HG02884 (cell line): Measurements from ENCODE around the gene CEBPA.
"Not testable (repeated sequence)": the region's sequence is repeated elsewhere in the genome, so short reads cannot be mapped to it uniquely, and the experiment has no call there.

Experiments used
- ATAC-seq: cut with Tn5 transposase; IDR thresholded peaks from one replicate; pipeline ENCODE4 v1.9.1; 2021; ENCODE audit warnings: mild to moderate bottlenecking, moderate library complexity; ENCODE audit not compliant: unreplicated experiment

Gene CEBPA

GRCh38 chr19:33325920-33326319 is 23.6 kb upstream of the CEBPA start:
- no peak for ATAC-seq

DNA sequence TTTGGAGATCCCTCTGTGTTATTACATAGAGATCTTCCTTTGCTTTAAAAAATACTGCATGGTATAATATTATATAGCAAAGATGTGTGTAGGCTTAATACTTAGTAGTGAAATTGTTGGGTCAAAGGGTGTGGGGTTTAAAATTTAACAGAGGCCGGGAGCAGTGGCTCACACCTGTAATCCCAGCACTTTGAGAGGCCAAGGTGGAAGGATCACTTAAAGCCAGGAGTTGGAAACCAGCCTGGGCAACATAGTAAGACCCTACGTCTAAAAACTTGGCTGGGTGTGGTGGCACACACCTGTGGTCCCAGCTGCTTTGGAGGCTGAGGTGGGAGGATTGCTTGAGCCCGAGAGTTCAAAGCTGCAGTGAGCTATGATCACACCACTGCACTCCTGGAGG is 22.3 kb upstream of the CEBPA start:
- ATAC-seq: no peak

GRCh38 chr19:33323093-33323820 is 20.9 kb upstream of the CEBPA start:
- ATAC-seq: no peak

- no peak for ATAC-seq
These were observed 18.3 kb upstream of the CEBPA start for GRCh38 chr19:33320636-33321035.

GRCh38 chr19:33317991-33318390 is 15.7 kb upstream of the CEBPA start:
- not testable (repeated sequence) for ATAC-seq

- ATAC-seq: no peak
These were observed 15.2 kb upstream of the CEBPA start for GRCh38 chr19:33317517-33317916.

GRCh38 chr19:33316541-33317264 is 14.4 kb upstream of the CEBPA start:
- ATAC-seq: no peak

GRCh38 chr19:33312808-33313207 is 10.5 kb upstream of the CEBPA start:
- ATAC-seq: not testable (repeated sequence)

DNA sequence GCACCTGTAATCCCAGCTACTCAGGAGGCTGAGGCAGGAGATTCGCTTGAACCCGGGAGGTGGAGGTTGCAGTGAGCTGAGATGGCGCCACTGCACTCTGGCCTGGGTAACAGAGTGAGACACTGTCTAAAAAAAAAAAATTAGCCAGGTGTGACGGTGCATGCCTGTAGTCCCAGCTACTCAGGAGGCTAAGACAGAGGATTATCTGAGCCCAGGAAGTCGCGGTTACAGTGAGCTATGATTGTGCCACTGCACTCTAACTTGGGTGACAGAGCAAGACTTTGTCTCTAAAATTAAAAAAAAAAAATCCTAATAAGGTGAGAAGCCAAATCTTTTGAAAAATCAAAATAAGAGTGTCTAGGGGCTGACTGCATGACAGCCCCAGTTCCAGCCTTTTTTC is 9.7 kb upstream of the CEBPA start:
- no peak for ATAC-seq

GRCh38 chr19:33311326-33311682 is 9.0 kb upstream of the CEBPA start:
- no peak for ATAC-seq

DNA sequence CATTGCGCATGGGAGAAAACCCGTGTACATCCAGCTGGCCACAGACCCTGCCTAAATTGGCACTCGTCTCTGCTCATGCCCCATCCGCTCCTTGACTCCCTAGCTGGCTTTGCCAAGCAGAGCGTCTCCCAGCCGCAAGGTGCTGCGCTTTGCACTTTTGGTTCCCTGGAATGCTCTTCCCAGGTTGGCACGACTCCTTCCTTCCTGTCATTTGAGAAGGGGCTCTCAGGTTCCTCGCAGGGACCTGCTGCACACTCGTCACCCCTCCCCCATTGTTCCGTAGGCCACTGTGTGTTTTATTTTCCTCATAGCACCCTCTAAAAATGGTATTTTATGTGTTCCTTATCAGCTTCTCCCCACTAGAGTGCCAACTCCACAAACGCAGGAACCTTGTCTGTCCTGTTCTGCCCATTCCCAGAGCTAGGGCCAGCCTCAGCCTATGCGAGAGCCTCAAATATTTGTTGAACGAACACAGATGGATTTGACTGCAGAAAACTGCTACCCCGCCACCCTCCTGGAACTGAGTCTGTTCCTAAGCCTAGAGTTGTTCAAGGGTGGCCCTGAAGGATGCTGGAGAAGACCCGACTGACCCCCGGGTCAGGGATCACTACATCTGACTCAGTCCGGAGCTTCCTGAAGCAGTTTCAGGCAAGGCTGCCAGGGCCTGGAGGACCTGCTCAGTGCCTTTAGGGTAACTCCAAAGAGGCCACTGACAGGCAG is 8.4 kb upstream of the CEBPA start:
- no peak for ATAC-seq

DNA sequence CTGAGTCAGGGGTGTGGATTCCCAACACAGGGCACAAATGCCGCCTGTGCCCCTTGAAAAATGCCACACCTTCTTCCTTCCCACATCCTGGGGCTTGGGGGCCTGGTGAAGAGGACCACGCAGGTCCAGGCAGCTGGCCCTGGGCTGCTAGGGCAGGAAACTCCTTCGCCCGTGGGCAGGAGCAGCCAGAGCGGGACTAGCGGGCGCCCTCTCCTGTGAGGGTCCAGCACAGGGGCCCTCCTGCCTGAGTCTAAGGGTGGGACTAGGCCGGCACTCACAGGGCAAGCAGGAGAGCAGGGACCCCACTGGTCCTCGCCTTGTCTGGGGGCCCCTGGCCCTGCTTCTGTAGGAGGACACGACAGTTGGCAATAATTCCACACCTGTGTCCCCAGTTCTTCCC is 7.5 kb upstream of the CEBPA start:
- ATAC-seq: no peak

DNA sequence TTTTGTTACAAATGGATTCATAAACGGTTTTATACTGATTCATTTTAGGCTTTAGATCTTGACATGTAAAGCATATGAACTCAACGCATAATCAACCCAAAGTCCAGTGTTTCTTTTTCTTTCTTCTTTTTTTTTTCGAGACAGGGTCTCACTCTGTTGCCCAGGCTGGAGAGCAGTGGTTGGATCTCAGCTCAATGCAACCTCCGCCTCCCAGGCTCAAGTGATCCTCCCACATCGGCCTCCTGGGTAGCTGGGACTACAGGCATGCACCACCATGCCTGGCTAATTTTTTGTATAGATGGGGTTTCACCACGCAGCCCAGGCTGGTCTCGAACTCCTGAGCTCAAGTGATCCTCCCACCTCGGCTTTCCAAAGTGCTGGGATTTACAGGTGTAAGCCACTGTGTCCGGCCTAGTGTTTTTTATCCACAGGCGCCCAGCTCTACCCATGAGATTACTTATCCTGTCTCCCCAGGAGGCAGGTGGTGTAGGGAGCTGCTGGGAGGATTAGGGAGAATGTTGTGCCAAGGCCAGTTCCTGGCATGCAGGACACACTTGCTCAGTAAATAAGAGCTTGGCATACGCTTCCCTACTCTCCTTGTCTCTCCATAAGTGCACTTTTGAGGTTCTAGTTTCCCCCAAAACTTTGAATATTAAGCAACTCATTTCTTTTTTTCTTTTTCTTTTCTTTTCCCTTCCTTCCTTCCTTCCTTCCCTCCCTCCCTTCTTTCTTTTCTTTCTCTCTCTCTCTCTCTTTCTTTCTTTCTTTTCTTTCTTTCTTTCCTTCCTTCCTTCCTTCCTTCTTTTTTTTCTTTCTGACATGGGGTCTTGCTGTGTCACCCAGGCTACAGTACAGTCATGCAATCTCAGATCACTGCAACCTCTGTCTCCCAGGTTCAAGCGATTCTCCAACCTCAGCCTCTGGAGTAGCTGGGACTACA is 4.8 kb upstream of the CEBPA start:
- ATAC-seq: no peak

DNA sequence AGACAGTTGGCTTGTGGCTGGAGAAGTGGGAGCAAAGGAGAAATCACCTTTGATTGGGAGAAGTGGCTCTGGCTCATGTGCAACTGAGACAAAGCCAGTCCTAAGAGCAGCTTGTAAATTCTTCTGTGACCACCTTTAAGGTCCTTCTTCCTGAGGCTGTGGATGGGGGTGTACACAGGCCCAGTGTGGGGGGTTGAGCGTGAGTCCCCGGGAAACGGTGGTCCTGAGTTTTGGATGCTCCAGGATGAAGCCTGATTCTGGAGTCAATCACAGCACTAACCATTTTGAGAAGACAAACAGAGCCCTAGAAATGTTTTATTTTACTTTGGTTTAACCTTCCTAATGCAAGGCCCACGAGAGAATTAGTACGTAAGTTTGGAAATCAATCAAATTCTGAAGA is 3.9 kb upstream of the CEBPA start:
- no peak for ATAC-seq

DNA sequence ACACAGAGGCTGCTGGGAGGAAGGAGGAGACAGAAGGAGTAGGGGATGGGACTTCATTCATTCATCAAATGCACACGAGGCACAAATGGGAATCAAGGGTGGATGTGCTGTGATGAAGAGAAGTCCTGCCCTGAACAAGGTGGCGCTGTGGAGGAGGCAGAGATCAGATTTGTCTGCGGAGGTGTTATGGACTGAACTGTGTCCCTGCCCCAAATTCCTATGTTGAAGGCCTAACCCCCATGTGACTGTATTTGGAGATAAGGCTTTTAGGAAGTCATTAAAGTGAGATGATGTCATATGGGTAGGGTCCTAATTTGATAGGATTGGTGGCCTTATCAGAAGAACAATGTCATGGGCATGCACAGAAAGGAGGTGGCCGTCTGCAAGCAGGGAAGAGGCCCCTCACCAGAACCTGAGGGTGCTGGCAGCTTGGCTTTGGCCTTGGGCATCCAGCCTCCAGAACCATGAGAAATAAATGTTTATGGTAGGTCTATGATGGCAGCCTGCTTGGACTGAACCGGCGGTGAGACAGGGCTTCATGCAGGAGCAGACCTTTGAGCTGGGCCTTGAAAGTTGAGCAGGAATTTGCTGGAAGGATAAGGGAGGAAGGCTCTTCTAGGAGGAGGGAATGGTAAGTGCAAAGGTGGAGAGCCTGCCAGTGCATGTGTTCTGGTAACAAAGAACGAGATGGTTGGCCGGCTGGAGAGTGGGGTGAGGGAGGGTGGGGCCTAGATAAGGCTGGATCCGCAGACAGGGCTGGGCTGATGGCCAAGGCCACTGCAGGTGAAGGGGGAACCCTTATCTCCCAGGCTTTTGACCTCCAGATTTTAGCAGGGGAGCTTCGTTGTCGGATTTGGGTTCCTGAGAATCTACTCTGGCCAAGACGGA is 2.7 kb upstream of the CEBPA start:
- ATAC-seq: no peak

- ATAC-seq: no peak
These were observed 2.0 kb upstream of the CEBPA start for GRCh38 chr19:33304371-33304759.

DNA sequence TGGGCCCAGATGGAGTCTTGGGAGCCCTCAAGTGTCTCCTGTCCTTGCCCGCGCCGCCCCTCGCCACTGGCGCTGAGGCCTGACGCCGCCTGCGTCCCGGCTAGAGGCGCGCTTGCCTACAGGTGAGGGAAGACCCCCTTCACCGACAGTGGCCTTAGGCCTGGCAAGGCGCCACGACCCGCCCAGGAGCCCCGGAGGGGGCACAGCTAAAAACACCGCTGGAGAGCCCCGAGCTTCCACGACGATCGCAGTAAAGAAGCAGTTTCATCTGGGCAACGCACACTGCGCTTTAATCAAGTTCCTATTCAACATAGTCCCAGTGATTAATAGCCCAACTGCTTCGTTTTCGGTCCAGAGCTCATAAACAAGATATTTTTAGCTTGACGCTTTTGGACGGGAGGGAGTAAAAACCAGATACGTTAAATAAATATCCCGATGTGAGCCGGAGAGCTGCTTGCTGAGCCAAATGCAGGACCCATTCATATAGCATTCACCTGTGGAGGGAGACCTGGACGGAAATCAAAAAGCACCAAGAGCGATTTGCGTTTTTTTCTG is 1.5 kb upstream of the CEBPA start:
- ATAC-seq: no peak

DNA sequence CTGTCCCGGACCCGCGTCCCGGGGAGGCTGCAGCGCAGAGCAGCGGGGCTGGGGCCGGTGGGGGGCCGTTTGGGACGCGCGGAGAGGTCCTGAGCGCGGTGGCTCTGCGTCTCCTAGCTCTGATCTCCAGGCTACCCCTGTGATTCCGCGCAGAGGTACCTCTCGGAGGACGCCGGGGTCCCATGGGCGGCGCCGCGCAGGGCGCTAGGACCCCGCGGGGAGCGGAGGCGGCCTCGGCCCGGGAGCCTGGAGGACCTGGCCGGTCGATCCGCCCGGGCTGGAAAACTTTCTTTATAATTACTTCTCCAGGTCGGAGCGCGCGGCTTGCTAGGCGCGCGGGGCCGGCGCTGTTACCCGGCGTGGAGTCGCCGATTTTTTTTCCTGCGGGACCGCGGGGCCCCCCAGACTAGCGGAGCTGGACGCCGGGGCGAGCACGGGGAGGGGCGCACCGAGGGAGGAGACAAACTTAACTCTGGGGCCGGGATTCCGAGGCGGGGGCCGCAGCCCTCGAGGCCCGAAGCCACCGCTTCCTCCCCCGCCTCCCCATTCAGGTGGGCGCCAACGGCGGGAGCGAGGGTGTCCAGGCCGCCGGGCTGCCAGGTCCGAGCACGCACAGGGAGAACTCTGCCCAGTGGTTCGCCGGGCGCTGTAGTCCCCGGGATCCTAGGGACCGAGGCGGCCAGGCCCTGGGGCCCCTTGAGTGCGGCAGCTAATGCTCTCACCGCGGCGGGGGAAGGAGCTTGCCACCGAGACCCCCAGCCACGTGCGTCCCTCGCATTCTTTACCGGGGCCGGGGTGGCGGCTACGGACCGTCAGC is 848 bp upstream of the CEBPA start:
- peak; percentile 17 for ATAC-seq

- ATAC-seq: no peak
These were observed 497 bp downstream of the CEBPA start for GRCh38 chr19:33301900-33302174.
